Measurements from ENCODE around the gene CHST6. TPM values are rescaled to one million over a fixed set of nuclear protein-coding genes. Genes with fewer than 3 reads are reported as not detected.
"Not testable (repeated sequence)": the region's sequence is repeated elsewhere in the genome, so short reads cannot be mapped to it uniquely, and the experiment has no call there.

The CHST6 gene
- total RNA-seq, 1 experiment from 2014 or later: 0.91 TPM

DNA sequence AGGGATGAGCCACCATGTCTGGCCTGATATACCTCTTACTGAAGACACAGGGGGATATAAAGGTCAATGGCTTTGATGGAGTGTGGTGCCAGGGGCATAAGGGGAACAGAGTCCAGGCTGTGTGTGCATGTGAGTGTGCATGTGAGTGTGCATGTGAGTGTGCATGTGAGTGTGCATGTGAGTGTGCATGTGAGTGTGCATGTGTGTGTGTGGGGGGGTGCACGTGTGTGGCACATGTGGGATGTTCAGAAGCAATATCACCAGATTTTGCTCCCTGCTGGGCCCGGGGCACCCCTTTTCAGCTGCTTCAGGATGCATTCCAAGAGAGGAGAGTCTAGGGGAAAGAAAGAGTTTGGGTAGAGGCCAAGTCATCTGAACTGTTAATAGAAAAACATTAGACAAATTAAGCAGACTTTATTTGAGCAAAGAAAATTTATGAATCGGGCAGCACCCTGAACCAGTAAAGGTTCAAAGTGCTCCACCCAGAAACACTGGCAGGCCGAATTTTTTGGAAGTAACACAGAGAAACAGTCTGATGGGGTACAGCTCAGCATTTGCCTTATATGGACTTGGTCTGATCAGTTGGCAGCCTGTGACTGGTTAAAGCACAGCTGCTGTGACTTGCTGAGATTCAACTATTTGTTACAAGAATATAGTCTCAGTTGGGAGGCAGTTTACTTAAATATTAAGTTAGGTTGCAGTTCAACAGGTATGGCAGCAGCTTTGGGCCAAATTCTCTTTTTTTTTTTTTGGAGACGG, 31.0 kb upstream of the CHST6 start:
- BruUV-seq (replicated peaks): no TSS peak
- no peaks in the 10 kb centered on the region for H3K79me2 ChIP-seq (ENCODE audit: low read length)

DNA sequence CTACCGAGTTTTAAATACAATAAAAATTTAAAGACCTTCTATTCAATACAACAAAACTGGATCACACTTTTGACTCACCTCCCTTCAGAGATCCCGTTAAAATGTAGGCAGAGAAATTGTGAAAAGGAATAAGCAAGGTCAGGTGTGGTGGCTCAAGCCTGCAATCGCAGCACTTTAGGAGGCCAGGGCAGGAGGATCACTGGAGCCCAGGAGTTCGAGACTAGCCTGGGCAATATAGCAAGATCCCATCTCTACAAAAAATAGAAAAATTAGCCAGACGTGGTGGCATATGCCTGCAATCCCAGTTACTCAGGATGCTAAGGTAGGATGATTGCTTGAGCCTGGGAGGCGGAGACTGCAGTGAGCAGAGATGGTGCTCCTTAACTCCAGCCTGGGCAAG, 23.9 kb upstream of the CHST6 start:
- Histone ChIP-seq H4K20me1 (ENCODE audit: low read length) (no peaks in the 10 kb centered on the region), H3K79me2 (ENCODE audit: low read length) (no peaks in the 10 kb centered on the region), H3K9me3 (ENCODE audit: low read length) (no peaks in the 10 kb centered on the region), H3K9me2 (replicated peaks; ENCODE audit: low read length) (no peaks in the 10 kb centered on the region), H3K27me3 (ENCODE audit: low read length) (no peaks in the 10 kb centered on the region), H3F3A (ENCODE audit: low read length, unreplicated experiment) (no peaks in the 10 kb centered on the region), H3K4me2 (ENCODE audit: low read length) (no peak overlapping the region), H3K27ac (ENCODE audit: low read length) (no peak overlapping the region), H3K4me1 (ENCODE audit: insufficient read depth, low read length) (no peaks in the 10 kb centered on the region), H3K9ac (ENCODE audit: low read length) (no peak overlapping the region), H3K4me3 (ENCODE audit: low read length) (no peak overlapping the region), H2AFZ (ENCODE audit: low read length) (no peak overlapping the region), H3K36me3 (ENCODE audit: low read depth, low read length) (no peaks in the 10 kb centered on the region)
- intact Hi-C loops (cut with micrococcal nuclease): no loop called here
- no TSS peak for BruUV-seq (replicated peaks)
- CTCF ChIA-PET: no interaction called here
- ATAC-seq (no peak), DNase-seq (no peak)
- POLR2A ChIA-PET (ENCODE audit: unreplicated experiment): no interaction called here
- TF ChIP-seq EZH2phosphoT487 (IDR thresholded peaks at IDR 0.05; ENCODE audit: borderline replicate concordance, low read length) (no peak), EZH2 (IDR thresholded peaks at IDR 0.05; ENCODE audit: low read length, unreplicated experiment) (no peak), CTCF (conservative IDR thresholded peaks at IDR 0.05; ENCODE audit: low read depth, low read length) (no peak)

More for the DNA sequence above, 31.0 kb upstream of the CHST6 start:
- DNase-seq (no peak), ATAC-seq (no peak)
- H3K9ac ChIP-seq (ENCODE audit: low read length): no peak overlapping the region
- no peak overlapping the region for H3K27ac ChIP-seq (ENCODE audit: low read length)
- intact Hi-C loops (cut with micrococcal nuclease): no loop called here
- H3K4me2 ChIP-seq (ENCODE audit: low read length): no peak overlapping the region
- no peak overlapping the region for H3K4me3 ChIP-seq (ENCODE audit: low read length)
- TF ChIP-seq EZH2 (IDR thresholded peaks at IDR 0.05; ENCODE audit: low read length, unreplicated experiment) (no peak), CTCF (conservative IDR thresholded peaks at IDR 0.05; ENCODE audit: low read depth, low read length) (no peak), EZH2phosphoT487 (IDR thresholded peaks at IDR 0.05; ENCODE audit: borderline replicate concordance, low read length) (no peak)
- H3K9me2 ChIP-seq (replicated peaks; ENCODE audit: low read length): no peaks in the 10 kb centered on the region
- no peaks in the 10 kb centered on the region for H3K4me1 ChIP-seq (ENCODE audit: insufficient read depth, low read length)
- H3K27me3 ChIP-seq (ENCODE audit: low read length): no peaks in the 10 kb centered on the region
- H3K36me3 ChIP-seq (ENCODE audit: low read depth, low read length): no peaks in the 10 kb centered on the region
- no peaks in the 10 kb centered on the region for H3K9me3 ChIP-seq (ENCODE audit: low read length)
- POLR2A ChIA-PET (ENCODE audit: unreplicated experiment): no interaction called here
- CTCF ChIA-PET: no interaction called here
- H3F3A ChIP-seq (ENCODE audit: low read length, unreplicated experiment): no peaks in the 10 kb centered on the region
- no peak overlapping the region for H2AFZ ChIP-seq (ENCODE audit: low read length)
- no peaks in the 10 kb centered on the region for H4K20me1 ChIP-seq (ENCODE audit: low read length)

GRCh38 chr16:75516189-75516966, 21.1 kb upstream of the CHST6 start:
- H3K79me2 ChIP-seq (ENCODE audit: low read length); H3K4me1 ChIP-seq (ENCODE audit: insufficient read depth, low read length); intact Hi-C loops (cut with micrococcal nuclease); H3K36me3 ChIP-seq (ENCODE audit: low read depth, low read length); H3K9me3 ChIP-seq (ENCODE audit: low read length); H3K27me3 ChIP-seq (ENCODE audit: low read length); H3F3A ChIP-seq (ENCODE audit: low read length, unreplicated experiment); BruUV-seq (replicated peaks); H3K9me2 ChIP-seq (replicated peaks; ENCODE audit: low read length); H4K20me1 ChIP-seq (ENCODE audit: low read length): not testable (repeated sequence)
- Histone ChIP-seq H2AFZ (ENCODE audit: low read length) (peak overlapping the region; percentile 79), H3K27ac (ENCODE audit: low read length) (peak overlapping the region; percentile 36; the same call in 1 of the 2 replicates), H3K9ac (ENCODE audit: low read length) (peak overlapping the region; percentile 85), H3K4me2 (ENCODE audit: low read length) (peak overlapping the region; percentile 89), H3K4me3 (ENCODE audit: low read length) (peak overlapping the region; percentile 86)
- ChIA-PET POLR2A (ENCODE audit: unreplicated experiment) (interaction anchor here (0.6 to 1.0 kb wide), 2 partner anchors 19 to 53 kb away, joined by 3 to 6 read pairs; no protein-coding TSS in a partner anchor), CTCF (interaction anchor here (0.6 to 1.2 kb wide), 9 partner anchors 10 to 394 kb away, joined by 3 to 6 read pairs (median 4); partner anchors contain the start of gene TMEM170A)
- ATAC-seq (peak; percentile 23), DNase-seq (peak; percentile 8)
